A673 (cell line): Measurements from ENCODE around the gene MMD.

ENCODE experiments used
- CTCF ChIP-seq: fragments of 300-800, 200-600 bp; sonication (generic); conservative IDR thresholded peaks from 2 replicates; pipeline ENCODE4 v1.5.1; 2017; ENCODE audit warnings: low read depth, mild to moderate bottlenecking, antibody characterized with exemption, low read length, moderate library complexity, mixed read lengths
- EZH2 ChIP-seq: fragments of 200-600 bp; sonication (generic); IDR thresholded peaks from 2 replicates; pipeline ENCODE4 v1.6.1; 2017; ENCODE audit warnings: borderline replicate concordance, low read depth, mild to moderate bottlenecking, mixed read lengths, antibody characterized with exemption, low read length; ENCODE audit not compliant: poor library complexity, severe bottlenecking

DNA sequence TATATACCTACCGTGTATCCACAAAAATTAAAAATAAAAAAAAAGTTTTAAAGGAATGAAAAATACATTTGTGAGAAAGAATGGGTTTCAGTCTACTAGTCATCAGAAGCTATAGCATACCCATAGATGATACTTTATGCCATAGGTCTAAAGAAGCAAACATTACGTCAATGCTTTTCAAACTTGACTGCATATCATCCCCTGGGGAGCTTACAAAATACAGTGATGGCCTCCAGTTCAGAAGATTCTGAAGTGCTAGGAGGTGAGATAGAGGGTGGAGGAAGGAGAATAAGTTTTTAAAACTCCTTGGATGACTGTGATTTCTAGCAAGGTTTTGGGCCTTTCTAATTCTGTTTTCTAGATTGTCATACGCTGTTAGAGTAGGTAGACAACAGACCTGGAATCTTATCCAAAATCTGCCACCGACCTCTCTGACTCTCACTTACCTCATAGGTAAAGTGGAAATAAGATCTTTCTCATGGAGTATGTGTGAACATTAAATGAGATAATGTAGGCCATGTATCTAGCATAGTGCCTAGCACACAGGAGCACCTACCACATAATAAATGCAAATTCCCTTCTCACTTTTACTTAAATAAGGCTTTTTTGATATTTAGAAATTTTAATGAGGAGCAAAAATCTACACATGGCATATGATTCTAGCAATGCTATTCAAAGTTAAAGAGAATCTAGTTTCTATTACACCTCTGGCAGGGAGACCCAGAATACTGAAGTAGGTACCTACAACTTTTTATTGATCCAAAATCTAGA, 12.4 kb downstream of the MMD start:
- TF ChIP-seq CTCF (no peak), EZH2 (no peak)
